ENCODE measurements around the gene NEK10.

DNA sequence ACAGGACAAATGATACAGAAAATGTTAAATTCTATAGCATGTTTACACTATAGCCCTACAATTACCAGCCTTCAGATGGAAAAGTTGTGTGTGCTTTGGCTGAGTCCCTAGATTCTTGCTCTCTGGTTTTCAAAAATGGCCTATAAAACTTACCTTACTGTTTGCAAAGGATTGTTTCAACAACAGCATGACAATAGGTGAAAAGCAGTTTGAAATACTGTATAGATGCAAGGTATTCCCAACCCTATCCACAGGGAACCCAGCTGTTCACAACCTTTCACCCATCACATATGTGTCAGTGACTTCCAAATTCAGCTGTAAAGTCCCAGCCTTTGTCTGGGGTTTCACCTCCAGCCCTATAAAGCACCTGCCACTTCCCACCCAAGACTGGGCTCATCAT is 97.3 kb downstream of the NEK10 start:
- no peak for TF ChIP-seq POLR2A (IDR thresholded peaks at IDR 0.05)
- TF ChIP-seq, protein P1, sequence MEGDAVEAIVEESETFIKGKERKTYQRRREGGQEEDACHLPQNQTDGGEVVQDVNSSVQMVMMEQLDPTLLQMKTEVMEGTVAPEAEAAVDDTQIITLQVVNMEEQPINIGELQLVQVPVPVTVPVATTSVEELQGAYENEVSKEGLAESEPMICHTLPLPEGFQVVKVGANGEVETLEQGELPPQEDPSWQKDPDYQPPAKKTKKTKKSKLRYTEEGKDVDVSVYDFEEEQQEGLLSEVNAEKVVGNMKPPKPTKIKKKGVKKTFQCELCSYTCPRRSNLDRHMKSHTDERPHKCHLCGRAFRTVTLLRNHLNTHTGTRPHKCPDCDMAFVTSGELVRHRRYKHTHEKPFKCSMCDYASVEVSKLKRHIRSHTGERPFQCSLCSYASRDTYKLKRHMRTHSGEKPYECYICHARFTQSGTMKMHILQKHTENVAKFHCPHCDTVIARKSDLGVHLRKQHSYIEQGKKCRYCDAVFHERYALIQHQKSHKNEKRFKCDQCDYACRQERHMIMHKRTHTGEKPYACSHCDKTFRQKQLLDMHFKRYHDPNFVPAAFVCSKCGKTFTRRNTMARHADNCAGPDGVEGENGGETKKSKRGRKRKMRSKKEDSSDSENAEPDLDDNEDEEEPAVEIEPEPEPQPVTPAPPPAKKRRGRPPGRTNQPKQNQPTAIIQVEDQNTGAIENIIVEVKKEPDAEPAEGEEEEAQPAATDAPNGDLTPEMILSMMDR (IDR thresholded peaks at IDR 0.05) = no peak

All from thyroid gland (tissue), 4 donors.